ENCODE results near the gene CENPL.

CENPL gene

DNA sequence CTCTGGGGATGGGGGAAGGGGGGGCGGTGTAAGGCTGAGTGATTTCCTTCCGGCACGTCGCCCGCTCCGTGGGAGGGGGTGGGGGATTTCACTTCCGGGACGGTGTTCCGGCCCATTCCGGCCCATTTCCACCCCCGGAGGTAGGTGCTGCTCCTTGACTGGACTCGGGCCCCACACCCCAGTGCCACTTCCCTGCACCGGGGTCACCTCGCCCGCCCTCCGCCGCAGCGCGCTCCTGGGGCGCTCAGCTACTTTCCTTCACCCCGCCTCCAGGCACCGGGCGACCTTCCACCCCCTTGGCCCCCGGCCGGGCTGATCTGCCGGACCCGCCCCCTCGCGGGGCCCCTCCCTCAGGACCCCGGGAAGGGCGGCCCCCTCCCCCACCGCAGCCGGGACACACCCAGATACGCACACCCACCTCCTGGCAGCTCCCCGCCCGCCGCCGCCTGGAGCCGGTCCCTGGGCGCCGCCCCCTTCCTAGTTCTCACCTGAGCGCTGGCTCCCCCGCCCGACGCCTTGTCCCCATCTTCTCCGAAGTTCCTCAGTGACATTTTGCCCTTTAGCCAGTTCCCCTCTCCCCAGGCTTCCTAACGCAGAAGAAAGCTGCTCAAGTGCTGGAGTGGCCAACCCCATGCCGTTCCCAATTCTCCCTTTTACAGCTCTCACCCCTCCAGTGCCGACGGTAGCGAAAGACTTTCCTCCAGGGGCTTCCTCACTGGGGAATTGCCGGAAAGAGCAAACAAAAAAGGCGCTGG lies 43.8 kb upstream of the CENPL start, which contains the start of gene ZBTB37:
ZBTB37 (plus strand) TSS at position 115 of the 755 bp plus-strand sequence. CDS start 1,846 bp downstream, outside the sequence.
- Histone ChIP-seq H3K27me3 (ENCODE audit: insufficient read depth, low read length, poor library complexity) (no peaks in the 10 kb centered on the region), H3K27ac (ENCODE audit: low read depth, low read length) (peak within 1 kb of the TSS; percentile 99), H3K79me2 (ENCODE audit: control insufficient read depth, insufficient read depth, low read length) (peaks cover 37% of the 10 kb centered on the region), H3K36me3 (ENCODE audit: control insufficient read depth, insufficient read depth, low read length) (peaks cover 16% of the 10 kb centered on the region), H3K56ac (ENCODE audit: low read length) (peak within 1 kb of the TSS; percentile 97), H3K79me1 (ENCODE audit: low read length) (peaks cover 11% of the 10 kb centered on the region), H4K5ac (ENCODE audit: low read length) (no peak within 1 kb of the TSS), H2AK5ac (ENCODE audit: low read length) (no peak within 1 kb of the TSS), H3K4me3 (ENCODE audit: low read length) (peak within 1 kb of the TSS; percentile 81), H3K23ac (ENCODE audit: low read length) (peak within 1 kb of the TSS; percentile 95), H3K4me2 (ENCODE audit: low read length) (peak within 1 kb of the TSS; percentile 51), H2BK5ac (ENCODE audit: low read length) (peak within 1 kb of the TSS; percentile 94), H4K8ac (ENCODE audit: low read depth, low read length) (no peak within 1 kb of the TSS), H2BK15ac (replicated peaks; ENCODE audit: low read depth) (no peak within 1 kb of the TSS), H3K18ac (ENCODE audit: low read length) (peak within 1 kb of the TSS; percentile 95), H3K9ac (ENCODE audit: low read length) (peak within 1 kb of the TSS; percentile 92), H3K4ac (ENCODE audit: low read depth, low read length) (peak within 1 kb of the TSS; percentile 22), H2BK120ac (ENCODE audit: low read depth, low read length) (peak within 1 kb of the TSS; percentile 31), H3K4me1 (ENCODE audit: control insufficient read depth, low read depth, low read length) (no peaks in the 10 kb centered on the region)
- peak; percentile 98 for DNase-seq
- no CpG with 5 or more reads among the region's 53 CpGs for WGBS (ENCODE audit: extremely low coverage, insufficient coverage, low lambda C conversion rate)

DNA sequence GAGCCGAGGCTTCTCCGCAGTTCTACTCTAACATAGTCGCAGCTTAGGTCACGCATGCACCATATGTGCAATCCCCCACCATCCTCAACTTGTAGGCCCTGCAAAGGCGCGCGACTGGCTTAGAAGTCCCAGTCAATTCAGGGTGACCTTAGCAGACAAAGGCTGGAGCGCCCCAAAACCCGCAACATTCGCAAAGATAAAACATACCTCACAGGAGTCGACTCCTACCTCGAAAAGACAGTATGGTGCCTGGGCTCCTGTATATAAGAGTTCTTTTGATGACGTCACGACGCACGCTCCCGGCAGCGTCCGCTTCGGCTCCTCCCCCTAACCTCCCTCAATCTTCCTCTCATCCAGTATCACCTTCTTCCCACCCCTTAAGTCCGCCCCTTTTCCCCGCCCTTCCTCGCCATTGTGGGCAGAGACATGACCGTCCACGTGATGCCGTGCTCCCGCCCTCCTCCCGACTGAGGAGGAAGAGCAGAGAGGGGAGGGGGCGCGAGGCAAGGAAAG lies 43.1 kb upstream of the CENPL start, which contains the start of gene GAS5:
GAS5 (minus strand) TSS at position 237 of the 513 bp plus-strand sequence.
- peak within 1 kb of the TSS; percentile 31 for H2BK120ac ChIP-seq (ENCODE audit: low read depth, low read length)
- H3K79me1 ChIP-seq (ENCODE audit: low read length): peaks cover 9% of the 10 kb centered on the region
- peak within 1 kb of the TSS; percentile 97 for H3K56ac ChIP-seq (ENCODE audit: low read length)
- H4K5ac ChIP-seq (ENCODE audit: low read length): no peak within 1 kb of the TSS
- H3K27me3 ChIP-seq (ENCODE audit: insufficient read depth, low read length, poor library complexity): no peaks in the 10 kb centered on the region
- peak within 1 kb of the TSS; percentile 92 for H3K9ac ChIP-seq (ENCODE audit: low read length)
- H3K4me2 ChIP-seq (ENCODE audit: low read length): peak within 1 kb of the TSS; percentile 84
- peak; percentile 100 for DNase-seq
- H2BK5ac ChIP-seq (ENCODE audit: low read length): peak within 1 kb of the TSS; percentile 94
- peak within 1 kb of the TSS; percentile 95 for H3K23ac ChIP-seq (ENCODE audit: low read length)
- peak within 1 kb of the TSS; percentile 99 for H3K27ac ChIP-seq (ENCODE audit: low read depth, low read length)
- H3K79me2 ChIP-seq (ENCODE audit: control insufficient read depth, insufficient read depth, low read length): peaks cover 37% of the 10 kb centered on the region
- no CpG with 5 or more reads among the region's 30 CpGs for WGBS (ENCODE audit: extremely low coverage, insufficient coverage, low lambda C conversion rate)
- peak within 1 kb of the TSS; percentile 81 for H3K4me3 ChIP-seq (ENCODE audit: low read length)
- peak within 1 kb of the TSS; percentile 22 for H3K4ac ChIP-seq (ENCODE audit: low read depth, low read length)
- H3K18ac ChIP-seq (ENCODE audit: low read length): peak within 1 kb of the TSS; percentile 95
- no peaks in the 10 kb centered on the region for H3K4me1 ChIP-seq (ENCODE audit: control insufficient read depth, low read depth, low read length)
- H3K36me3 ChIP-seq (ENCODE audit: control insufficient read depth, insufficient read depth, low read length): peaks cover 18% of the 10 kb centered on the region
- H4K8ac ChIP-seq (ENCODE audit: low read depth, low read length): no peak within 1 kb of the TSS
- no peak within 1 kb of the TSS for H2AK5ac ChIP-seq (ENCODE audit: low read length)
- H2BK15ac ChIP-seq (replicated peaks; ENCODE audit: low read depth): no peak within 1 kb of the TSS

DNA sequence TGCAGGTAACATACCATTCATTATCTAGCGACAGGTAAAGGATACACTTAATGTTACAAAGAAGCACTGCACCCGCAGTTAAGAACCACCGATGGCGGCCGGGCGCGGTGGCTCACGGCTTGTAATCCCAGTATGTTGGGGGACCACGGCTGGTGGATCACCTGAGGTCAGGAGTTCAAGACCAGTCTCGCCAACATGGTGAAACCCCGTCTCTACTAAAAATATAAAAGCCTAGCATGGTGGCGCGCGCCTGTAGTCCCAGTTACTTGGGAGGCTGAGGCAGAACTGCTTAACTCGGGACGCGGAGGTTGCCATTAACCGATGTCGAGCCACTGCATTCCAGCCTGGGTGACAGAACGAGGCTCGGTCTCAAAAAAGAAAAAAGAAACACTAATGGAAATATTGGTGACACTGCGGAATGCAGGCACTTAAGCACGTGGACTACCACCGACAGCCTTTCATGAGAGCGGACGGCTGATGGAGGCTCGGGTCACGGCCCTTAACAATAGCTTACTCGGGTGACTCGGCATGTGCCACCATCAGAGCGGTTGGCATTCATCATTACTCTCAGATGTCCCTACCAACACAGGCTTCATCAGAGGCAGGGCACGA lies 42.6 kb upstream of the CENPL start:
- H3K4me1 ChIP-seq (ENCODE audit: control insufficient read depth, low read depth, low read length): no peaks in the 10 kb centered on the region
- H3K4me2 ChIP-seq (ENCODE audit: low read length): peak overlapping the region; percentile 84
- no peaks in the 10 kb centered on the region for H3K27me3 ChIP-seq (ENCODE audit: insufficient read depth, low read length, poor library complexity)
- H3K79me2 ChIP-seq (ENCODE audit: control insufficient read depth, insufficient read depth, low read length): peaks cover 37% of the 10 kb centered on the region
- peak overlapping the region; percentile 96 for H3K56ac ChIP-seq (ENCODE audit: low read length)
- H2BK120ac ChIP-seq (ENCODE audit: low read depth, low read length): no peak overlapping the region
- peaks cover 18% of the 10 kb centered on the region for H3K36me3 ChIP-seq (ENCODE audit: control insufficient read depth, insufficient read depth, low read length)
- peak overlapping the region; percentile 81 for H3K4me3 ChIP-seq (ENCODE audit: low read length)
- peak overlapping the region; percentile 22 for H3K4ac ChIP-seq (ENCODE audit: low read depth, low read length)
- H3K79me1 ChIP-seq (ENCODE audit: low read length): peaks cover 9% of the 10 kb centered on the region
- H3K9ac ChIP-seq (ENCODE audit: low read length): peak overlapping the region; percentile 92
- peak overlapping the region; percentile 35 for H3K18ac ChIP-seq (ENCODE audit: low read length)
- H3K23ac ChIP-seq (ENCODE audit: low read length): peak overlapping the region; percentile 95
- peak overlapping the region; percentile 18 for H2BK5ac ChIP-seq (ENCODE audit: low read length)
- WGBS (ENCODE audit: extremely low coverage, insufficient coverage, low lambda C conversion rate): no CpG with 5 or more reads among the region's 32 CpGs
- H4K8ac ChIP-seq (ENCODE audit: low read depth, low read length): no peak overlapping the region
- H3K27ac ChIP-seq (ENCODE audit: low read depth, low read length): peak overlapping the region; percentile 36
- H2BK15ac ChIP-seq (replicated peaks; ENCODE audit: low read depth): no peak overlapping the region
- DNase-seq: no peak
- H2AK5ac ChIP-seq (ENCODE audit: low read length): no peak overlapping the region
- H4K5ac ChIP-seq (ENCODE audit: low read length): no peak overlapping the region

DNA sequence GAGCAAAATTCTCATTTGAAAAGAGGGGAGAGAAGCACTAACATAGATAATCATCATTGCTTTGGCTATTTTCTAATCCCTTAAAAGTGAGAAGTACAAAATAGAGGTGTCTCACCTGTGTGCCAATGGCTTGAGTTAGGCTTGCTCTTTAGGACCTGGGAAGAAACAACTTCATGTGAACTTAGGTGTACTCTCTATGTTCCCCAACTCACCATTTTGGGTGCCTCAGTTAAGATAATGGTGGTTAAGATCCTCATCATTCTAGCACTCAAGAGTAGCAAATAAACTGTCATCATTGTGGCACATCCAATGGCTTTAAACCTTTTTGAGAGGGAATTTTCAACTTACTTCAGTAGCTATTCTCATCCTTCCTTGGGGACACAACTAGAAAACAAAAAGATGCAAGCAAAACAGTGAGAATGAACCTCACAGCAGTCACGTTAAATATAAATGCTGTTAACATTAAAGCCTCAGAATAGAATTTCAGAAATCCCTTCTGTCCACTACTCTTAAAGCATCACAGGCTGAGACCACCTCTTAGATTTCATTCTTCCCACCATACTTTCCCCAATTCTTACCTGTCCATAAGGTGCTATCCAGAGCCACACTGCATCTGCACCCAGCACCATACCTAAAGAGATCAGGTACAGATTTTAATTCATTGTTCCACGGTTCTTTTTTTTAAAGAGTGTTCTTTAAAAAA lies 41.9 kb upstream of the CENPL start:
- Histone ChIP-seq H3K27ac (ENCODE audit: low read depth, low read length) (peak overlapping the region; percentile 36), H3K4me2 (ENCODE audit: low read length) (peak overlapping the region; percentile 84), H3K79me2 (ENCODE audit: control insufficient read depth, insufficient read depth, low read length) (peaks cover 37% of the 10 kb centered on the region), H2BK120ac (ENCODE audit: low read depth, low read length) (no peak overlapping the region), H4K5ac (ENCODE audit: low read length) (no peak overlapping the region), H3K4me1 (ENCODE audit: control insufficient read depth, low read depth, low read length) (no peaks in the 10 kb centered on the region), H3K79me1 (ENCODE audit: low read length) (peaks cover 9% of the 10 kb centered on the region), H3K56ac (ENCODE audit: low read length) (peak overlapping the region; percentile 96), H3K18ac (ENCODE audit: low read length) (peak overlapping the region; percentile 35), H2BK15ac (replicated peaks; ENCODE audit: low read depth) (no peak overlapping the region), H3K23ac (ENCODE audit: low read length) (peak overlapping the region; percentile 29), H3K27me3 (ENCODE audit: insufficient read depth, low read length, poor library complexity) (no peaks in the 10 kb centered on the region), H3K4me3 (ENCODE audit: low read length) (peak overlapping the region; percentile 81), H2AK5ac (ENCODE audit: low read length) (no peak overlapping the region), H3K9ac (ENCODE audit: low read length) (peak overlapping the region; percentile 92), H3K4ac (ENCODE audit: low read depth, low read length) (no peak overlapping the region), H2BK5ac (ENCODE audit: low read length) (no peak overlapping the region), H4K8ac (ENCODE audit: low read depth, low read length) (no peak overlapping the region), H3K36me3 (ENCODE audit: control insufficient read depth, insufficient read depth, low read length) (peaks cover 18% of the 10 kb centered on the region)
- no CpG with 5 or more reads among the region's 2 CpGs for WGBS (ENCODE audit: extremely low coverage, insufficient coverage, low lambda C conversion rate)
- no peak for DNase-seq

DNA sequence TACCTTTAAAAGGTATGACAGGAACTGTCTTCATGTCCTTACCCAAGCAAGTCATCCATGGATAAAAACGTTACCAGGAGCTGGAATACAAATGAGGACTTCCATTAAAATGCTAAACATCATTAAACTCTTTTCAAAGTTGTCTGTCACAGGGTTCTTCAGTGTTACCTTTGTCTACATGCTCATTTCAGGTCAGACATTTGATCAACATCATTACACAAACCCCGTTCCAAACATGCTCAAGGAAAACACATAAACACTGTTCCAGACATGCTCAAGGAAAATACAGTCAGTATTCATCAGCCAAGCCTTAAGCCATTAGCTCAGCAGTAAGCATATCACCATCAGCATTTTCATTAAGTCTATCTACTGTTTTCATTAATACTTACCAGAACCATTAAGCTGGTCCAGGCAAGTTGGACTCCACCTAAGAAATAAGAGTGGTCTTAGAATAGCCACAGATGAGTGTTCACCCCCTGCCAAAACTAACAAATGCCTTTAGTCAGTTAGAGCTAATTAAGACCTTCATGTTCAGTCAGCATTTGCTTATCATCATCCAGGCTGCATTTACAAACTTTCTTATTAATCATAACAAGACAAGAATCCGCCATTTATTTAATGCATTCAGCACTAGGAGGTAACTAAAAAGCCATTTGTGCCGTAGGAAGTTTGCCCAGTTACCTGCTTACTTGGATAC lies 40.9 kb upstream of the CENPL start:
- H3K56ac ChIP-seq (ENCODE audit: low read length): peak overlapping the region; percentile 84
- no peak overlapping the region for H2BK5ac ChIP-seq (ENCODE audit: low read length)
- H3K4me3 ChIP-seq (ENCODE audit: low read length): peak overlapping the region; percentile 81
- no CpG with 5 or more reads among the region's 4 CpGs for WGBS (ENCODE audit: extremely low coverage, insufficient coverage, low lambda C conversion rate)
- H3K27me3 ChIP-seq (ENCODE audit: insufficient read depth, low read length, poor library complexity): no peaks in the 10 kb centered on the region
- peaks cover 35% of the 10 kb centered on the region for H3K79me2 ChIP-seq (ENCODE audit: control insufficient read depth, insufficient read depth, low read length)
- H3K79me1 ChIP-seq (ENCODE audit: low read length): peaks cover 5% of the 10 kb centered on the region
- no peaks in the 10 kb centered on the region for H3K4me1 ChIP-seq (ENCODE audit: control insufficient read depth, low read depth, low read length)
- H3K36me3 ChIP-seq (ENCODE audit: control insufficient read depth, insufficient read depth, low read length): peaks cover 18% of the 10 kb centered on the region
- peak overlapping the region; percentile 92 for H3K9ac ChIP-seq (ENCODE audit: low read length)
- H2AK5ac ChIP-seq (ENCODE audit: low read length): no peak overlapping the region
- H4K8ac ChIP-seq (ENCODE audit: low read depth, low read length): no peak overlapping the region
- no peak overlapping the region for H3K27ac ChIP-seq (ENCODE audit: low read depth, low read length)
- H2BK120ac ChIP-seq (ENCODE audit: low read depth, low read length): no peak overlapping the region
- DNase-seq: no peak
- no peak overlapping the region for H3K18ac ChIP-seq (ENCODE audit: low read length)
- H4K5ac ChIP-seq (ENCODE audit: low read length): no peak overlapping the region
- no peak overlapping the region for H3K4ac ChIP-seq (ENCODE audit: low read depth, low read length)
- no peak overlapping the region for H2BK15ac ChIP-seq (replicated peaks; ENCODE audit: low read depth)
- H3K23ac ChIP-seq (ENCODE audit: low read length): no peak overlapping the region
- peak overlapping the region; percentile 51 for H3K4me2 ChIP-seq (ENCODE audit: low read length)

Measured in mesendoderm (in vitro differentiated cells).